CD8-positive, alpha-beta memory T cell (primary cell): ENCODE data around the gene EPHA8. TPM values are rescaled to one million over a fixed set of nuclear protein-coding genes. Genes with fewer than 3 reads are reported as not detected.

Source experiments
- CTCF ChIA-PET: fragments of 350-600 bp; sonication (Branson Sonifier 250); formaldehyde crosslinking; loops from one replicate; lab custom pipeline; 2021; ENCODE audit warnings: antibody characterized with exemption; lab: Charles Lee
- POLR2A ChIA-PET: fragments of 350-600 bp; sonication (Branson Sonifier 250); formaldehyde crosslinking; loops from one replicate; lab custom pipeline; 2021; ENCODE audit warnings: antibody characterized with exemption; lab: Charles Lee
- DNase-seq, 5 donors: peaks; one replicate each; pipeline versions ENCODE4 v3.0.0 to v3.0.0-alpha.2; 2020 to 2022; ENCODE audit warnings: mixed read lengths in 1 of 5
- H3K27ac ChIP-seq: one replicate; pipeline ENCODE4 v1.7.0; 2013; ENCODE audit warnings: low read depth, mild to moderate bottlenecking, low read length, moderate library complexity
- H3K27me3 ChIP-seq: 2 replicates; pipeline ENCODE4 v1.7.0; 2013; ENCODE audit warnings: low read length, mild to moderate bottlenecking; ENCODE audit not compliant: insufficient read depth, poor library complexity, severe bottlenecking
- H3K36me3 ChIP-seq: 2 replicates; pipeline ENCODE4 v1.7.0; 2013; ENCODE audit warnings: mild to moderate bottlenecking, low read length, moderate library complexity; ENCODE audit not compliant: insufficient read depth
- H3K4me1 ChIP-seq: 2 replicates; pipeline ENCODE4 v1.7.0; 2013; ENCODE audit warnings: mild to moderate bottlenecking, low read length, moderate library complexity; ENCODE audit not compliant: insufficient read depth
- H3K4me3 ChIP-seq: 2 replicates; pipeline ENCODE4 v1.7.0; 2013; ENCODE audit warnings: mild to moderate bottlenecking, low read length
- H3K9me3 ChIP-seq: 2 replicates; pipeline ENCODE4 v1.7.0; 2013; ENCODE audit warnings: mild to moderate bottlenecking, low read length
- H3K27ac Mint-ChIP-seq, 8 donors: one replicate each; pipeline ENCODE4 v1.8.0; 2020 to 2021; ENCODE audit warnings: mixed read lengths in 8 of 8, mild to moderate bottlenecking in 6 of 8, inconsistent platforms in 3 of 8, moderate library complexity in 3 of 8
- H3K27me3 Mint-ChIP-seq, 2 donors: one replicate each; pipeline ENCODE4 v1.8.0; 2020 to 2021; ENCODE audit warnings: mixed read lengths in 2 of 2, mild to moderate bottlenecking in 1 of 2, moderate library complexity in 1 of 2
- H3K36me3 Mint-ChIP-seq, 3 donors: one replicate each; pipeline ENCODE4 v1.8.0; 2020 to 2021; ENCODE audit warnings: mixed read lengths in 3 of 3, inconsistent platforms in 1 of 3, mild to moderate bottlenecking in 1 of 3
- H3K4me1 Mint-ChIP-seq, 3 donors: one replicate each; pipeline ENCODE4 v1.8.0; 2020 to 2021; ENCODE audit warnings: mixed read lengths in 3 of 3, inconsistent platforms in 1 of 3, mild to moderate bottlenecking in 1 of 3
- H3K4me3 Mint-ChIP-seq, 7 donors: one replicate each; pipeline ENCODE4 v1.8.0; 2020 to 2021; ENCODE audit warnings: mixed read lengths in 7 of 7, mild to moderate bottlenecking in 6 of 7, moderate library complexity in 4 of 7, inconsistent platforms in 2 of 7
- H3K9me3 Mint-ChIP-seq, 5 donors: one replicate each; pipeline ENCODE4 v1.8.0; 2020 to 2022; ENCODE audit warnings: mixed read lengths in 5 of 5, mild to moderate bottlenecking in 3 of 5, moderate library complexity in 2 of 5, inconsistent platforms in 1 of 5
- polyA plus RNA-seq: library from polyadenylated mRNA; unstranded; fragments of 300-500 nt; fragmentation: Illumina TruSeq; gene quantifications from one replicate; pipeline ENCODE4 v1.2.3, GENCODE V29; 2021
- total RNA-seq, 2 experiments: library from RNA; stranded (reverse); gene quantifications; one replicate each; pipeline ENCODE4 v1.2.3, GENCODE V29; 2021

EPHA8 gene
- total and polyA plus RNA-seq, 3 experiments from 2014 or later, result not detected

- no peaks in the 10 kb centered on the region for H3K4me1 ChIP-seq
- H3K27ac ChIP-seq, result no peak overlapping the region
- Mint-ChIP-seq H3K27ac (no peak overlapping the region), H3K4me1 (no peaks in the 10 kb centered on the region), H3K9me3 (peaks cover 0 to 2% (median 0%) of the 10 kb centered on the region in 5 donors), H3K36me3 (no peaks in the 10 kb centered on the region), H3K4me3 (peak overlapping the region in 1 of 7 donors; percentile 6), H3K27me3 (peaks cover 15 to 51% of the 10 kb centered on the region in 2 donors)
- H3K9me3 ChIP-seq, result no peaks in the 10 kb centered on the region
- no peak overlapping the region for H3K4me3 ChIP-seq
- H3K27me3 ChIP-seq, result no peaks in the 10 kb centered on the region
- POLR2A ChIA-PET, result no interaction called here
- no peak for DNase-seq
- CTCF ChIA-PET, result no interaction called here
- no peaks in the 10 kb centered on the region for H3K36me3 ChIP-seq
These were observed 31.1 kb downstream of the EPHA8 start for GRCh38 chr1:22594396-22594795.

GRCh38 chr1:22595108-22595507, 31.8 kb downstream of the EPHA8 start:
- POLR2A ChIA-PET, result no interaction called here
- no peak overlapping the region for H3K4me3 ChIP-seq
- H3K4me1 Mint-ChIP-seq, result no peaks in the 10 kb centered on the region

DNA sequence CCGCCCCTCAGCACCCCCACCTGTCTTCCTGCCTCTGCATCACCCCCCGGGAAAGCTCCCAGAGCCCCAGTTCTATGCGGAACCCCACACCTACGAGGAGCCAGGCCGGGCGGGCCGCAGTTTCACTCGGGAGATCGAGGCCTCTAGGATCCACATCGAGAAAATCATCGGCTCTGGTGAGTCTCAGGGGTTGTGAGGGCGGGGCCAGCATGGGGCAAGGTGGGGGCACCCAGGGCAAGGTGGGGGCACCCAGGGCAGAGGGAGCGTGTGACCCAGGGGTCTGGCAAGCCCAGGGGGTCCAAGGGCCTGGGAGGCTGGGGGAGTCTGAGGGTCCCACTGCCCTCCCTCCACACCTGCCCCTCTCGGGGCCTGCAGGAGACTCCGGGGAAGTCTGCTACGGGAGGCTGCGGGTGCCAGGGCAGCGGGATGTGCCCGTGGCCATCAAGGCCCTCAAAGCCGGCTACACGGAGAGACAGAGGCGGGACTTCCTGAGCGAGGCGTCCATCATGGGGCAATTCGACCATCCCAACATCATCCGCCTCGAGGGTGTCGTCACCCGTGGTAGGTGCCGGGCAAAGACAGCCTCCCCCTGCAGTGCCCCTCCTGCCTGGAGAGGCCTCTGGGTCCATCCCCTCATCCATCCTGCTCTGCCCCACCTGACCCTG, 34.1 kb downstream of the EPHA8 start:
- Mint-ChIP-seq H3K27me3 (peaks cover 8 to 32% of the 10 kb centered on the region in 2 donors), H3K27ac (no peak overlapping the region), H3K36me3 (no peaks in the 10 kb centered on the region), H3K4me1 (no peaks in the 10 kb centered on the region), H3K4me3 (no peak overlapping the region), H3K9me3 (no peaks in the 10 kb centered on the region)
- Histone ChIP-seq H3K4me1 (no peaks in the 10 kb centered on the region), H3K4me3 (no peak overlapping the region), H3K27me3 (no peaks in the 10 kb centered on the region), H3K9me3 (no peaks in the 10 kb centered on the region), H3K27ac (no peak overlapping the region), H3K36me3 (no peaks in the 10 kb centered on the region)
- CTCF ChIA-PET, result no interaction called here
- POLR2A ChIA-PET, result no interaction called here
- no peak for DNase-seq

More at GRCh38 chr1:22595108-22595507, 31.8 kb downstream of the EPHA8 start:
- Histone ChIP-seq H3K36me3 (no peaks in the 10 kb centered on the region), H3K9me3 (no peaks in the 10 kb centered on the region), H3K27me3 (no peaks in the 10 kb centered on the region), H3K27ac (no peak overlapping the region), H3K4me1 (no peaks in the 10 kb centered on the region)
- CTCF ChIA-PET, result no interaction called here
- no peak overlapping the region for H3K4me3 Mint-ChIP-seq
- H3K27me3 Mint-ChIP-seq, result peaks cover 13 to 49% of the 10 kb centered on the region in 2 donors
- DNase-seq, result no peak
- no peaks in the 10 kb centered on the region for H3K36me3 Mint-ChIP-seq
- peaks cover 0 to 2% (median 0%) of the 10 kb centered on the region in 5 donors for H3K9me3 Mint-ChIP-seq
- H3K27ac Mint-ChIP-seq, result no peak overlapping the region

DNA sequence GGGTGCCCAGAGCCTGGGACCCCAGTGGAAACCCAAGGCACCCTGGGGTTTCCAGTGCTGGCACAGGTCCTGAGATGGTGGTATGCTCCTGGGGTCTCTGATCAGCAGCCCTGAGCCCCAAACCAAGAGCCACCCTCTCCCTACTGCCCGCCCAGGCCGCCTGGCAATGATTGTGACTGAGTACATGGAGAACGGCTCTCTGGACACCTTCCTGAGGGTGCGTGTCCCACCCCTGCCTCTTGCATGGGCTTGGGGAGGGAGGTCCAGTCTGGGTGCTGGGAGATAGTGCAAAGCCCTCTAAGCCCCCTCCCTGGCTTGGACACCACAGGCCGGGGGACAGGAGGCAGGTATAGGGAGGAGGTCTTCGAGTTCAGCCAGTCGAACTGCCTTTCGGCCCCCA, 34.7 kb downstream of the EPHA8 start:
- Mint-ChIP-seq H3K27ac (no peak overlapping the region), H3K9me3 (no peaks in the 10 kb centered on the region), H3K27me3 (peaks cover 12 to 32% of the 10 kb centered on the region in 2 donors), H3K4me3 (no peak overlapping the region), H3K36me3 (no peaks in the 10 kb centered on the region), H3K4me1 (no peaks in the 10 kb centered on the region)
- DNase-seq, result no peak
- H3K4me3 ChIP-seq, result no peak overlapping the region
- no peaks in the 10 kb centered on the region for H3K36me3 ChIP-seq
- H3K27me3 ChIP-seq, result no peaks in the 10 kb centered on the region
- H3K27ac ChIP-seq, result no peak overlapping the region
- H3K4me1 ChIP-seq, result no peaks in the 10 kb centered on the region
- ChIA-PET CTCF (no interaction called here), POLR2A (no interaction called here)
- no peaks in the 10 kb centered on the region for H3K9me3 ChIP-seq

DNA sequence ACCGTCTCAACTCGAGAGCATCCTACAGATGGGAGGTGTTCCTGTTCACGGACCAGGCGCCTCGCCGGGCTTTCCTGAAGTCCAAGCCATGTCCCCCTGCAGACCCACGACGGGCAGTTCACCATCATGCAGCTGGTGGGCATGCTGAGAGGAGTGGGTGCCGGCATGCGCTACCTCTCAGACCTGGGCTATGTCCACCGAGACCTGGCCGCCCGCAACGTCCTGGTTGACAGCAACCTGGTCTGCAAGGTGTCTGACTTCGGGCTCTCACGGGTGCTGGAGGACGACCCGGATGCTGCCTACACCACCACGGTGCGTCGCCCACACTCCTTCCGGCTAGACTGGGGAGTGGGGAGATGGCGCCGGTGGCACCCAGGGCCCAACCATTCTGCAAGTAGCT, 35.4 kb downstream of the EPHA8 start:
- Mint-ChIP-seq H3K9me3 (no peaks in the 10 kb centered on the region), H3K27ac (no peak overlapping the region)

DNA sequence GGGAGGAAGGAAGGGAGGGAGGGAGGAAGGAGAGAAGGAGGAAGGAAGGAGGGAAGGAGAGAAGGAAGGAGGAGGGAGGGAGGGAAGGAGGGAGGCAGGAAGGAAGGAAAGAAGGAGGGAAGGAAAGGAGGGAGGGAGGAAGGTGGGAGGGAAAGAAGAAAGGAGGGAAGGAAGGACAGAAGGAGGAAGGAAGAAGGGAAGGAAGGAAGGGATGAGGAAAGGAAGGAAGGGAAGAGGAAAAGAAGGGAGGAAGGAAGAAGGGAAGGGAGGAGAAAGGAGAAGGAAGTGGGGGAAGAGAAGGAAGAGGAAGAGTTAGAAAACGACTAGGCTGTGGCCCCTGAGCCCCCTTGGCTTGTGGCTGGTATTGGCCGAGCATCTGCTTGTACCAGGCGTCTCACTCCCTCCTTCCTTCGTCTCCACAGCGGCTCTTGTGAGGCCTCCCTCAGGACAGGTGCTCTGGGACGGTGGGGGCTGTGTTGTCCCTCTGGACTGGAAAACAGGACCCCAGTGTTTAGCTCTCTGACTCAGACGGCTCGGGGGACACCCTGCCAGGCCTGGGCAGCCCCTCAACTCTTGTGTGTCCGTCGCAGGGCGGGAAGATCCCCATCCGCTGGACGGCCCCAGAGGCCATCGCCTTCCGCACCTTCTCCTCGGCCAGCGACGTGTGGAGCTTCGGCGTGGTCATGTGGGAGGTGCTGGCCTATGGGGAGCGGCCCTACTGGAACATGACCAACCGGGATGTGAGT, 37.0 kb downstream of the EPHA8 start:
- Mint-ChIP-seq H3K4me1 (no peaks in the 10 kb centered on the region), H3K9me3 (no peaks in the 10 kb centered on the region), H3K27ac (no peak overlapping the region), H3K4me3 (no peak overlapping the region), H3K27me3 (peaks cover 16 to 45% of the 10 kb centered on the region in 2 donors), H3K36me3 (no peaks in the 10 kb centered on the region)
- POLR2A ChIA-PET, result no interaction called here
- CTCF ChIA-PET, result no interaction called here
- Histone ChIP-seq H3K36me3 (no peaks in the 10 kb centered on the region), H3K9me3 (no peaks in the 10 kb centered on the region), H3K27ac (no peak overlapping the region), H3K4me1 (no peaks in the 10 kb centered on the region), H3K4me3 (no peak overlapping the region), H3K27me3 (no peaks in the 10 kb centered on the region)
- DNase-seq, result no peak

More for the DNA sequence above, 35.4 kb downstream of the EPHA8 start:
- ChIA-PET CTCF (no interaction called here), POLR2A (no interaction called here)
- Histone ChIP-seq H3K27me3 (no peaks in the 10 kb centered on the region), H3K4me3 (no peak overlapping the region), H3K9me3 (no peaks in the 10 kb centered on the region), H3K36me3 (no peaks in the 10 kb centered on the region), H3K27ac (no peak overlapping the region), H3K4me1 (no peaks in the 10 kb centered on the region)
- no peak for DNase-seq
- Mint-ChIP-seq H3K4me3 (no peak overlapping the region), H3K27me3 (peaks cover 16 to 38% of the 10 kb centered on the region in 2 donors), H3K36me3 (no peaks in the 10 kb centered on the region), H3K4me1 (no peaks in the 10 kb centered on the region)

GRCh38 chr1:22600817-22601605, 37.7 kb downstream of the EPHA8 start:
- CTCF ChIA-PET, result no interaction called here
- no peaks in the 10 kb centered on the region for H3K36me3 Mint-ChIP-seq
- no peaks in the 10 kb centered on the region for H3K27me3 ChIP-seq

DNA sequence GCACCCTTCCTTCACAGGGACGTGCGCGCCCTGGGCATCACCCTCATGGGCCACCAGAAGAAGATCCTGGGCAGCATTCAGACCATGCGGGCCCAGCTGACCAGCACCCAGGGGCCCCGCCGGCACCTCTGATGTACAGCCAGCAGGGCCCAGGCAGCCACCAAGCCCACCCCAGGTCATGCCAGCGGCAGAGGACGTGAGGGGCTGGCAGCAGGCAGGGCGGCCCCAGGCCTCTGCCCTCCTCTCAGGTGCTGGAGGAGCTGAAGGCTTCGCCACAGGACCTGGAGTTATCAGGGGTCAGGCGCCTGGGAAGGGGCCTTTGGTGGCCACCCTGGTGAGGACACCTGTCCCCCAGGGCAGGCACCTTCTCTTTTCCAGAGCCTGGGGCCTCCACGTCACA, 38.3 kb downstream of the EPHA8 start:
- DNase-seq, result no peak
- H3K27me3 Mint-ChIP-seq, result peaks cover 15 to 44% of the 10 kb centered on the region in 2 donors
- no peaks in the 10 kb centered on the region for H3K4me1 Mint-ChIP-seq
- no peaks in the 10 kb centered on the region for H3K36me3 ChIP-seq
- H3K4me1 ChIP-seq, result no peaks in the 10 kb centered on the region
- no peak overlapping the region for H3K4me3 ChIP-seq
- H3K36me3 Mint-ChIP-seq, result no peaks in the 10 kb centered on the region
- H3K4me3 Mint-ChIP-seq, result no peak overlapping the region
- H3K9me3 Mint-ChIP-seq, result no peaks in the 10 kb centered on the region
- H3K9me3 ChIP-seq, result no peaks in the 10 kb centered on the region
- no peak overlapping the region for H3K27ac ChIP-seq
- CTCF ChIA-PET, result no interaction called here
- H3K27ac Mint-ChIP-seq, result no peak overlapping the region
- no peaks in the 10 kb centered on the region for H3K27me3 ChIP-seq
- POLR2A ChIA-PET, result no interaction called here

More at GRCh38 chr1:22600817-22601605, 37.7 kb downstream of the EPHA8 start:
- no peaks in the 10 kb centered on the region for H3K4me1 Mint-ChIP-seq
- H3K9me3 Mint-ChIP-seq, result no peaks in the 10 kb centered on the region
- DNase-seq, result no peak
- H3K9me3 ChIP-seq, result no peaks in the 10 kb centered on the region
- H3K4me3 ChIP-seq, result no peak overlapping the region
- H3K27me3 Mint-ChIP-seq, result peaks cover 16 to 42% of the 10 kb centered on the region in 2 donors
- H3K27ac ChIP-seq, result no peak overlapping the region
- H3K4me3 Mint-ChIP-seq, result no peak overlapping the region
- H3K36me3 ChIP-seq, result no peaks in the 10 kb centered on the region
- POLR2A ChIA-PET, result no interaction called here
- no peaks in the 10 kb centered on the region for H3K4me1 ChIP-seq
- H3K27ac Mint-ChIP-seq, result no peak overlapping the region
